Keratinocyte (primary cell): ENCODE data around the gene PAQR4. TPM values are rescaled to one million over a fixed set of nuclear protein-coding genes. Genes with fewer than 3 reads are reported as not detected.

Experiments used
- DNase-seq: peaks from one replicate; pipeline ENCODE4 v3.0.0-alpha.2; 2011; ENCODE audit warnings: low read depth, missing footprints, low spot score
- FAIRE-seq: peaks from 2 replicates; lab custom pipeline; 2011; peaks lifted over from hg19 to GRCh38; lab: Jason Lieb, UNC
- H2AFZ ChIP-seq: 2 replicates; pipeline ENCODE4 v1.6.0; 2012; ENCODE audit warnings: low read length, control low read depth, inconsistent platforms; ENCODE audit not compliant: control insufficient read depth
- H3K27ac ChIP-seq: 2 replicates; pipeline ENCODE4 v1.5.1; 2011; ENCODE audit warnings: low read length; ENCODE audit not compliant: control insufficient read depth, insufficient read depth
- H3K27me3 ChIP-seq: 3 replicates; pipeline ENCODE4 v1.6.0; 2011; ENCODE audit warnings: low read length; ENCODE audit not compliant: control insufficient read depth, insufficient read depth; ENCODE audit errors: extremely low read depth
- H3K36me3 ChIP-seq, 2 experiments: 2 replicates in 1 of 2; 3 replicates in 1 of 2; pipeline ENCODE4 v1.5.1; 2011; ENCODE audit warnings: low read length in 2 of 2, mild to moderate bottlenecking in 1 of 2; ENCODE audit not compliant: control insufficient read depth in 2 of 2, insufficient read depth in 2 of 2; ENCODE audit errors: extremely low read depth in 1 of 2
- H3K4me1 ChIP-seq: 3 replicates; pipeline ENCODE4 v1.5.1; 2011; ENCODE audit warnings: low read length; ENCODE audit not compliant: control insufficient read depth, insufficient read depth; ENCODE audit errors: extremely low read depth
- H3K4me2 ChIP-seq: 3 replicates; pipeline ENCODE4 v1.6.0; 2011; ENCODE audit warnings: low read depth, low read length; ENCODE audit not compliant: control insufficient read depth, insufficient read depth; ENCODE audit errors: extremely low read depth
- H3K4me3 ChIP-seq, 3 experiments: fragments of 200-600 bp in 1 of 3; sonication (generic) in 1 of 3; 2 replicates in 2 of 3; 3 replicates in 1 of 3; pipeline ENCODE4 v1.5.1; 2011 to 2016; ENCODE audit warnings: low read length in 3 of 3, mild to moderate bottlenecking in 3 of 3, control low read depth in 2 of 3, inconsistent platforms in 1 of 3, low read depth in 1 of 3, mixed read lengths in 1 of 3, mixed run types in 1 of 3, moderate library complexity in 1 of 3; ENCODE audit not compliant: control insufficient read depth in 2 of 3, insufficient read depth in 2 of 3; ENCODE audit errors: extremely low read depth in 1 of 3
- H3K79me2 ChIP-seq: 2 replicates; pipeline ENCODE4 v1.6.0; 2012; ENCODE audit warnings: low read length; ENCODE audit not compliant: control insufficient read depth, insufficient read depth
- H3K9ac ChIP-seq: 3 replicates; pipeline ENCODE4 v1.6.0; 2011; ENCODE audit warnings: low read length; ENCODE audit not compliant: control insufficient read depth, insufficient read depth; ENCODE audit errors: extremely low read depth
- H3K9me1 ChIP-seq: 3 replicates; pipeline ENCODE4 v1.6.0; 2011; ENCODE audit warnings: low read length; ENCODE audit not compliant: control insufficient read depth, insufficient read depth; ENCODE audit errors: extremely low read depth
- H3K9me3 ChIP-seq: 2 replicates; pipeline ENCODE4 v1.5.1; 2012; ENCODE audit warnings: low read depth, low read length; ENCODE audit not compliant: control insufficient read depth
- H4K20me1 ChIP-seq: 3 replicates; pipeline ENCODE4 v1.6.0; 2011; ENCODE audit warnings: low read length; ENCODE audit not compliant: control insufficient read depth, insufficient read depth; ENCODE audit errors: extremely low read depth
- CTCF ChIP-seq, 3 experiments: IDR thresholded peaks in 1 of 3; conservative IDR thresholded peaks in 1 of 3; optimal IDR thresholded peaks in 1 of 3; 2 replicates in 2 of 3; 3 replicates in 1 of 3; pipeline versions ENCODE3 to v1.5.1; 2011; ENCODE audit warnings: low read length in 3 of 3, mild to moderate bottlenecking in 3 of 3, moderate library complexity in 2 of 3, control low read depth in 1 of 3, inconsistent platforms in 1 of 3; ENCODE audit not compliant: insufficient read depth in 2 of 3; ENCODE audit errors: extremely low read depth in 1 of 3
- EZH2 ChIP-seq: IDR thresholded peaks from one replicate; pipeline ENCODE4 v1.6.1; 2012; ENCODE audit warnings: inconsistent platforms, mild to moderate bottlenecking, low read length, moderate library complexity
- dilution Hi-C: fragments of 300-500 bp; cut with MboI; formaldehyde crosslinking; loops from one replicate; pipeline ENCODE4 v1.7.0; 2020; ENCODE audit warnings: low sequenced_read_pairs; ENCODE audit not compliant: extremely low pct_ligation_motif_present
- polyA plus RNA-seq, 5 experiments: library from polyadenylated mRNA; depleted of rRNA in 3 of 5; stranded (reverse) in 3 of 5; stranded (forward) in 1 of 5; unstranded in 1 of 5; fragments of >200 nt; gene quantifications; 1 replicate in 1 of 5; 2 replicates in 3 of 5; 3 replicates in 1 of 5; pipeline versions ENCODE4 v1.2.1 to v1.2.3, GENCODE V29; 2011 to 2012; ENCODE audit warnings: missing spikeins in 2 of 5, low read depth in 1 of 5, low replicate concordance in 1 of 5

The PAQR4 gene
- polyA plus RNA-seq, 1 donor (not counting 4 experiments of a cell fraction or from before 2014, with no cell fraction given), result 16.8 TPM

DNA sequence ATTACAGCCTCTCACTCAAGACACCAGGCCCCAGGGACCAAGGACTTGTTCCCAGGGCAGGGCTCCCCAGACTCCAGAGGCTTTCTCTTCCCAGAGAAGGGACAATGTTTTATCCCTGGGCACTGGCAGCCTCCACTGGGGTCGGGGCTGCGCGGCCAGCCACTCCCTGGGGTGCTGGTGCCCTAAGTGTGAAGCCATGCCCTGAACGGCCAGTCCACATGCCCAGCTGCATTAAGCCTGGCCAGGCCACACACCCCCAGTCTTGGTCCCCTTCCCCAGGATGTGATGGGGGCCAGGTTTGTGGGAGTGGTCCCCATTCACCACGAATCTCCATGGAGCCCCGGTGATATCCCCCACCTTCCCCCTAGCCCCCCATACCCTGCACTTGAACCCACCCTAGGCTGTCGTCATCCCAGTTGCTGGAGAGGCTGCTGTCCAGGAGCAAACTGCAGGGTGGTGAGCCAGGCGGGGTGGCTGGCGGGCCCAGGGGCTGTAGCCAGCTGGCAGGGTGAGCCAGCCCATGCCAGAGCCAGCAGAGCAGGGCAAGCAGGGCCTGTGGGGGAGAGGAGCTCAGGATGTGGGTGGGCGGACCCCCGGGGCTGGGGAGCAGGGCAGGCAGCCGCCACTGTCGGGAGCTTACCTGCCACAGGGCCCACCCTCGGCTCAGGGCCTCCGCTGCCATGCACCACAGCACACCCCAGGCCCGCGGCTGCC is 4.6 kb downstream of the PAQR4 start:
- H3K4me1 ChIP-seq, result peaks cover 13% of the 10 kb centered on the region
- peaks cover 14% of the 10 kb centered on the region for H3K79me2 ChIP-seq
- H3K9ac ChIP-seq, result no peak overlapping the region
- no peaks in the 10 kb centered on the region for H3K9me3 ChIP-seq
- H2AFZ ChIP-seq, result no peak overlapping the region
- H3K4me3 ChIP-seq, result no peak overlapping the region
- DNase-seq (no peak), FAIRE-seq (no peak)
- H4K20me1 ChIP-seq, result peaks cover 9% of the 10 kb centered on the region
- H3K27ac ChIP-seq, result no peak overlapping the region
- H3K27me3 ChIP-seq, result no peaks in the 10 kb centered on the region
- no peak overlapping the region for H3K4me2 ChIP-seq
- peaks cover 2% of the 10 kb centered on the region for H3K9me1 ChIP-seq
- peaks cover 1 to 17% of the 10 kb centered on the region in 2 experiments for H3K36me3 ChIP-seq
- dilution Hi-C loops, result no loop called here
- TF ChIP-seq EZH2 (no peak), CTCF (optimal IDR thresholded peaks at IDR 0.05 in 1 of 3, IDR thresholded peaks at IDR 0.05 in 1 of 3, conservative IDR thresholded peaks at IDR 0.05 in 1 of 3; ENCODE audit: extremely low read depth in 1 of 3, insufficient read depth in 2 of 3, low read length in 3 of 3) (no peak)

DNA sequence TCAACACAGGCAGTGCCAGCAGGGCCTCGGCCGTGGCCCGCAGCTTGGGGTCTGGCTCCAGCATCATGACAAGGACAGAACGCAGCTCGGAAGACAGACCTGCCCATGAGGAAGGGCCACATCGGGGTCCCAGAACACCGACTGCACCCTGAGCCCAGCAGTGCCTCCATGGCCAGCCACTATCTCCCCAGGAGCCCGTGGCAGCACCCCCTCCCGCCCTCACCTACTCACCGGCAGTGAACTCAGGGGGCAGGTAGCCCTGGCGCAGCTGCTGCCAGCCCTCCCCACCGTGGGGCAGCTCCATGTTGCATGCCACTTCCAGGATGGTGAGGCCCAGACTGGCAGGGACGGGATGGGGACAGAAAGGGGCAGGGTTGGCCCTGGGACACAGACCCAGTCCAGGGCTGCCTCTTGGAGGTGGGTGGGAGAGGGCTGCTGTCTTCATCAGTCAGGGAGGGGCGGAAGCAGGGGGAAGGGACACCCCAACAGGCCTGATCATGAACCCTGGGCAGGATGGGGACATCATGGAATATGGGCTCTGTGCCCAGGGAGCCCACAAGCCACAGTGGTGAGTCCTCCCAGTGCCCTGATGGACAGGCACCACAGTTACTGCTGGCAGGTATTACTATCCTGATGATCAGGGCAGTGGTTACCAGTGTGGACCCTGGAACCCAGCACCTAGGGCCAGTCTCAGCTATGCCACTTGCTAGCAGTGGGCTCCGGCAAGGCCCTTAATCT is 5.3 kb downstream of the PAQR4 start:
- Histone ChIP-seq H2AFZ (no peak overlapping the region), H3K9ac (no peak overlapping the region), H3K4me3 (no peak overlapping the region), H3K4me1 (peaks cover 20% of the 10 kb centered on the region), H3K9me1 (peaks cover 2% of the 10 kb centered on the region), H3K36me3 (peaks cover 1 to 17% of the 10 kb centered on the region in 2 experiments), H3K27me3 (no peaks in the 10 kb centered on the region), H3K9me3 (no peaks in the 10 kb centered on the region), H3K79me2 (peaks cover 21% of the 10 kb centered on the region), H3K4me2 (no peak overlapping the region), H3K27ac (no peak overlapping the region), H4K20me1 (peaks cover 9% of the 10 kb centered on the region)
- TF ChIP-seq CTCF (optimal IDR thresholded peaks at IDR 0.05 in 1 of 3, IDR thresholded peaks at IDR 0.05 in 1 of 3, conservative IDR thresholded peaks at IDR 0.05 in 1 of 3; ENCODE audit: extremely low read depth in 1 of 3, insufficient read depth in 2 of 3, low read length in 3 of 3) (no peak), EZH2 (no peak)
- FAIRE-seq (no peak), DNase-seq (no peak)
- dilution Hi-C loops, result no loop called here
